Endometrial microvascular endothelial cells (primary cell): ENCODE data around the gene PREP. TPM values are rescaled to one million over a fixed set of nuclear protein-coding genes. Genes with fewer than 3 reads are reported as not detected.

ENCODE experiments used
- in situ Hi-C: cut with HindIII; loops from 2 replicates; pipeline ENCODE4 v1.10.0; 2017; ENCODE audit warnings: low sequenced_read_pairs, low pct_unique_long_range_greater_than_20kb; ENCODE audit errors: inconsistent ontology term
- total RNA-seq: library from RNA; depleted of rRNA; stranded (reverse); fragments of >200 nt; gene quantifications from one replicate; pipeline ENCODE4 v1.2.3, GENCODE V29; 2015; ENCODE audit errors: inconsistent ontology term

The PREP gene
- total RNA-seq, 1 donor from 2014 or later, result 29.0 TPM

DNA sequence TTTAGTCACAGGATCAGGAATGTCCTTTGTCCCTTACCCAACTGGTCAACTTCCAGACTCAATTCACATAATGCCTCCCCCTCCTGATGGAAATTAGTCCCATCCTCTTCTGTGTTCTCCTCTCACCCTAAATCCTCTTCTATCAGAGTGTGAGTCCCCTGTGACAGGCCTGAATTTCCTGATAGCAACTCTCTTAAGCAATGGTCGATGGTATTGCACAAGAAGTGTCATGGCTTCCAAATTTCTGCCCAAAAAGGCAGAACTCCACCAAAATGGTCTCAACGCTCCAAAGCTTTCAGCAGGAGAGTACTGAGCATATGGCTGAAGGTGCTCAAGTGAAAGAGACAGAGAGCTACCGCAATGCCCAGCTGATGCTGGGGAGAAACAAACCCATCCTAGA is 2.4 kb downstream of the PREP start:
- in situ Hi-C loops, result no loop called here

- in situ Hi-C loops, result no loop called here
Measured at GRCh38 chr6:105398859-105399258, 4.0 kb downstream of the PREP start.

DNA sequence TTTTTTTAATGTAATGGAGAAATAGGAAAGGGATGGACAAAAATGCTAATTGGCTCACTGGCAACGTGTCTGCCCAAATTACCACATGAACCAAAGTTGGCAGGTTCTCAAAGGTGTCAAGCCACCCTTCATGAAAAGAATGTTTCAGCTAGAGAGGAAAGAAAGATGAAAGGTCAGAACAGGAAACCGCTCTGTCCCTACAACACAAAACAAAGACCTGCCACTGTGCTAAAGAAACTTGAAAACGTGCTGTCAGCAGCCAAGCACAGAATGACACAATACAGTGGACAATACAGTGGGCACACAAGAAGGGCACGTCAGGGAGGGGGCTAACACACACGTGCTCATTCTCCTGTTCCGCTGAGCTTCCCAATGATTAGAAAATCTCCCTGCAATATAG is 4.9 kb downstream of the PREP start:
- in situ Hi-C loops, result no loop called here

DNA sequence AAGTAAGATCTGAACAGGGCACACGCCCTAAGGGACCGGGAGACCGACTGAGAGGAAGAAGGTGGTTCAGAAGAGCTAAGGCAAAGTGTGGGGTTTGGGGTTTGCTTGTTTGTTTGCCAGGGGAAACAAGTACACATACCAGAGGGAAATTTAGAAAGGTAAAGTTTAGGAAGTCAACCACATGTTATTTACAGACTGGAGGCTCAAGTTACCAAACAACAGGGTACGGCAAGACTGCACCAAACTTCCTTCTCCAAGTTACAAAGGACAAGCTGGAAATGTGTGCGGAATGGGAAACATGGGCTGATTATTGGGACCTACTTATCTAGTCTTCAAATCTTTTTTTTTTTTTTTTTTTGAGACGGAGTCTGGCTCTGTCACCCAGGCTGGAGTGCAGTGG is 11.2 kb downstream of the PREP start:
- in situ Hi-C loops, result no loop called here

GRCh38 chr6:105389543-105389942 is 13.3 kb downstream of the PREP start:
- in situ Hi-C loops, result no loop called here

DNA sequence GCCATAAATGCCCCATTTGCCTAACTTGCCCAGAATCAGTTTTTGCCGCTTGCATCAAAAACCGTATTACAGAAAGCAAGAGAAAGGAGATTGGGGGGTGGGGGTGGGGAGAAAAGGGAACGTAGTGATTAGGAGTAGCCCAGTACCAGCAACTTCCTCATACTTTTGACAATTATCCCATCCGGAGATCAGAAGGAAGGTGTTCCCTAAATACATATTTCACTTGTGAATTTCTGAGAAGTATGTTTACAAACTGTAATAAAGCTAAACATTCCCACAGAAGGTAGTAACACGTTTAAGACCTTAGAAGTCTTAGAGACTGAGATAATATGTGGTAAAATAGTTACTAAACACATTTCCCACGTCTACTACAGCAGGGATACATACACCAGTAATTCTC is 14.5 kb downstream of the PREP start:
- in situ Hi-C loops, result no loop called here

DNA sequence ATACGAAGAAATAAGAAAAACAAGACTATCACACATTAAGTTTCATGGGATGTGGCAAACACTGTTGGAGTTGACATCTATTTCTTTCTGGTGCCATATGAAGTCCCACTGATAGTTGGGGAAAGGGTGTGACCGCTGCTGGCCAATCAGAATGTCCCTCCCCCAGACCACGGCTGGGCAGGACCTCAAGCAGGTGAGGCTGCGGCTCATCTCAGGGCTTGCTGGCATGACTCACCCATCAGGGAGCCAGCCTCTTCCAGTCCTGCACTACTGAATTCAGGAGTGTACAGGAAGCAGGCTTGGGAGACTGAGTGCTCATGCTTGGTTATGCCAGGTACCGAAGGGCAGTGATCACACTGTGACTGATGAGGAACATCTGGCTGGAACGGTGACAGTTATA is 18.9 kb downstream of the PREP start:
- in situ Hi-C loops, result no loop called here

DNA sequence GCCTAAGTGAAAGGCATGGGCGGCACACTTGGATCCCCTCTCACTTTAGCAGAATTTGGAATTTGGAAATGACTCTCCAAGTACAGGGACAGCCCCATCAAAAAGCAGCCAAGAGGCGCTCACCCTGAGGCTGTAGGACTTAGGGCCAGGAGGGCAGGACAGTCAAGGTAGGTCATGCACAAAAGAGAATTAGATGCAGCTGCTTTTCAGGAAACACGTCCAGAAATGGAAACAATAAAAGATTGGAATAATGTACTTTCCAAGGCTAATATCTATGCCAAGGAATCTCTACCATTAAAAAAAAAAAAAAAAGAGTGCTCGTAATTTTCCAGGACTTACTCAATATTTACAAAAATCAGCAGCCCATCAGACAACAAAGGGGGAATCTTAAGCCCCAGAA is 19.9 kb downstream of the PREP start:
- in situ Hi-C loops, result no loop called here

DNA sequence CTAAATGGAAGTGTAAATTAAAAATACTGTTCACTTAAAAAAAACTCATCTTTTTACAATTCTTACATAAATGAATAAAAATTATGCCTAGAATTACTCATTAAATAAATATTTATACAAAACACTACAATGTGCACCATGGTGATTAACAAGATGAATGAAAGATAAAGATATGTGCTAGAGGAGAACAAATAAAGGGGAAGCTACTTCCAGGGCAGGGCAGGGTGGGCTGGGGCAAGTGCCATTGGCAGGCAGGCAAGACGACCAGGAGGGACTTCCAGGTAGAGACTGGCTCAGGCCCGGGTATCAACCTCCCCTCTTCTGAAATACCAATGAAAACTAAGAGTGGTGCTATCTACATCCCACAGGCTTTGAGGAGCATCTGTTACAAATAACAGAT is 20.4 kb downstream of the PREP start:
- in situ Hi-C loops, result no loop called here

DNA sequence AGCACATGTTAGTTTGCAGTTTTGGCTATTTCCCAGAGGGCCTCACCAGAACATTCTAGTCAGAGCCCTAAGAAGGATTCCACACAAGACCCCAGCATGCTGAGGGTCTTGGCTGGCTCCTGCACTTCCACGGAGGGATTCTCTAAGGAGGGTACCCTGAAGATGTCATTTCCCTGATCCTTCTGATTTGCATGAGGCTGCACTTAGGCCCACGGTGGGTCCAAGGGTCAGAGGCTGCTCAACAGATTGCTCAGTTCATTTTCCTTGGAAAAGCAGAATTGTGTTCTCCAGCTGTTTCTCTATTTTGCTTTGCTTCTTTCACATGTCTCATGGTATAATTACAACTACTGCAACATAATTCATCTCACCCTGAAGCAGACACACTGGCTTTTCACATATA is 22.2 kb downstream of the PREP start:
- in situ Hi-C loops, result no loop called here

DNA sequence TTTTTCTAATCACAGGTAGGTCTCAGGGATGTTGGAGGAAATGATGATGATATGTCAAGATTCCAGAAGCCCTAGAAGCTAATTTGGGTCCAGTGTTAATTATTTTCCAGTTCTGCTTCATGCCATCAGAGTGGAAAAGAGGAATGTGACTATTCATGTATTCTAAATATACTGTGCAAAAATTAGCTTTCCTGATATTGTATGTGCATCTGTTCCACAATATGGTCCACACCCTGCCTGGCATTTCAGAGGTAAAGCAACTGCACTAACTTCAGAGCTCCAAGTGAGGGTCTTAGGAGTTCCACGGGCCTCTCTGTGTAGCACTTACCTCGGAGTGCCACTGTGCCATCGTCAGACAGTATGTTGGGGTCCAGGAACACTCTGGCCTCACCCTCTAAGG is 27.1 kb downstream of the PREP start:
- in situ Hi-C loops, result no loop called here

GRCh38 chr6:105374010-105374420 is 28.9 kb downstream of the PREP start:
- in situ Hi-C loops, result no loop called here

DNA sequence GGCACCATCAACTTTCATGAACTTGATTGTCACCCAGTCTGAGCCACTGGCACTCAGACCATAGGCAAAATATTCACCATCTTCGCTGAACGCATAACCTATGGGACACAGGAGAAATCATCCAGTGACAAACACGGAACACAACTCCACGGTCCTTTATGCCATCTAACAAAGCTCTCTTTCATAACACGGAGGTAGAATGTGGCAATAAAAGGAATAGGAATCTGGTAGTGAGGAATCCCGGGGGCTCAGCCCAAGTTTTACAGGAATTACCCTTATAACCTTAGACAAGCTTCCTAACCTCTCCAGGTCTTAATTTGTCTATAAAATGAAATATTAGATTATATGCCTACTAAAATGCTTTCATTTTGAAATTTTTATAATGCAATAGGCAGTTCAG is 29.4 kb downstream of the PREP start:
- in situ Hi-C loops, result no loop called here

DNA sequence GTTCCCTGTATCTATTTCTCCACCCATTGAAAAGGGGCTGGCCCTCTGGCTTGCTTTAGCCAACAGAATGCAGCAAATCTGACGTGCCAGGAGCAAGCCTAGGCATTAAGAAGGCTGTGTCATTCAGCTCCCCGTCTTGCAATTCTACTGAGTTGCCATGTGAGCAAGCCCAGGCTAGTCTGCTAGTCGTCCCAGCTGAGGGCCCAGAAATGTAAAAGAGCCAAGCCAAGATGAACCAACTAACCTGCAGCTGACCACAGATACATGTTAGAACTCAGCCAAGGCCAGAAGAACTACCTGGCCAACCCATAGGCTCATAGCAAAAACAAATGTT is 30.1 kb downstream of the PREP start:
- in situ Hi-C loops, result no loop called here

DNA sequence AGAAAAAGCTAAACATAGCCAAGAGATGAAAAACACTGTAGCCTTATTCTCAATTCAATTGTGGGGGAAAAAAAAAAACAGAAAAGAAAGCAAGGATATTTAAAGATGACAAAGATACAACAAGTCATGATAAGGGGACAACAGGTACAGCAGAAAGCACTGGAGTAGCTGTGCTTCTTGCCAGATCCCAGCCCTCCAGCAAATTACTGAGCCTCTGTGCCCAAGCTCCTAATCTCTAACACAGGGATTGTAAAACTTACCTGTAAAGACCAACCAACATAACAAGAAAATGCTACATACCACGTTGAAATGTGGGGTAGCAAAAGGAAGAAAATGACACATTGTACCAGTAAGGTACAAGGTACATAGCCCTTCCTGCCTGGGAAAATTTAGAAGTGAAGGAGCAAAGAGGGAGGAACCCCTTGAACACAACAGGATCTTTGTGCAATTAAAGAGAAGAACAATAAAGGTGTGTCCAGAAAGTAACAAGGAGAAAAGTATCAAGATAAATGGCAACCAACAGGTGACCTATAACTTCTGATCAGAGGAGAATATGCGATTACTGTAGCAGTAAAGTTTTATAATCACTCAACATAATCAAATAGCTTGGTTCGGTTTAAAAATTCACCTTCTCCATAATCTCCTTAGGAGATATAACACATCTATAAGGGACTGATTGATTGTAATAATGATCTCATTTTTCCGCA is 30.6 kb downstream of the PREP start:
- in situ Hi-C loops, result no loop called here

DNA sequence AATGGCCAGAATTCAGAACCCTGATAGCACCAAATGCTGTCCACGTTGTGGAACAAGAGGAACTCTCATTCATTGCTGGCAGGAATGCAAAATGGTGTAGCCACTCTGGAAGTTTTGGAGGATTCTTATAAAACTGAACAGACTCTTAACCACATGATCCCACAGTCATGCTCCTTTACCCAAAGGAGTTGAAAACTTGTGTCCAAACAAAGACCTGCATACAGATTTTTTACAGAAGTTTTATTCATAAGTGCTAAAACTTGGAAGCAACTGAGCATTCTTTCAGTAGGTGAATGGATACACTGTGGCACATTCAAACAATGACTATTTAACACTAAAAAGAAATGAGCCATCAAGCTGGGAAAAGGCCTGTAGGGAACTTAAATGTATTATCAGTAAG is 32.5 kb downstream of the PREP start:
- in situ Hi-C loops, result no loop called here

DNA sequence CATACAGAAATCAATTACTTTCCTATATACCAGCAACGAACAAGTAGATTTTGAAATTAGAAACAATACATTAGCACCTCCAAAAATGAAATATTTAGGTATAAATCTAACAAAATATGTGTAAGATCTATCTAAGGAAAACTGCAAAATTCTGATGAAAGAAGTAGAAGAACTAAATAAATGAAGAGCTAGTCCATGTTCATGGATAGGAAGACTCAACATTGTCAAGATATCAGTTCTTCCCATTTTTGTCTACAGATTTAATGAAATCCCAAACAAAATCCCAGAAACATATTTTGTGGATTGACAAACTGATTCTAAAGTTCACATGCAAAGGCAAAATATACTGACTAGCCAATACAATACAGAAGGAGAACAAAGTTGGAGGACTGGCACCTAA is 33.7 kb downstream of the PREP start:
- in situ Hi-C loops, result no loop called here

- in situ Hi-C loops, result no loop called here
Measured at GRCh38 chr6:105364243-105364642, 38.6 kb downstream of the PREP start.

- in situ Hi-C loops, result no loop called here
Measured at GRCh38 chr6:105363100-105363754, 39.7 kb downstream of the PREP start.

GRCh38 chr6:105359419-105360370 is 43.2 kb downstream of the PREP start:
- in situ Hi-C loops, result no loop called here
